A172 (cell line): Measurements from ENCODE around the gene OR5F1. TPM values are rescaled to one million over a fixed set of nuclear protein-coding genes. Genes with fewer than 3 reads are reported as not detected.

Source experiments
- DNase-seq: peaks from one replicate; pipeline ENCODE4 v3.0.0-alpha.2; 2015; ENCODE audit warnings: low spot score
- total RNA-seq: library from RNA; depleted of rRNA; stranded (reverse); fragments of >200 nt; shearing (Covaris generic); gene quantifications from 2 replicates; pipeline ENCODE4 v1.2.3, GENCODE V29; 2014; rRNA removed

OR5F1 gene
- not detected in 2 replicates for total RNA-seq

- DNase-seq: no peak
These were observed at the start of gene OR5F1 for GRCh38 chr11:55994525-55994924. Gene OR5F1, minus strand, starts transcription at chr11:55994625. Its CDS starts 0 bp downstream, at chr11:55994625.

DNA sequence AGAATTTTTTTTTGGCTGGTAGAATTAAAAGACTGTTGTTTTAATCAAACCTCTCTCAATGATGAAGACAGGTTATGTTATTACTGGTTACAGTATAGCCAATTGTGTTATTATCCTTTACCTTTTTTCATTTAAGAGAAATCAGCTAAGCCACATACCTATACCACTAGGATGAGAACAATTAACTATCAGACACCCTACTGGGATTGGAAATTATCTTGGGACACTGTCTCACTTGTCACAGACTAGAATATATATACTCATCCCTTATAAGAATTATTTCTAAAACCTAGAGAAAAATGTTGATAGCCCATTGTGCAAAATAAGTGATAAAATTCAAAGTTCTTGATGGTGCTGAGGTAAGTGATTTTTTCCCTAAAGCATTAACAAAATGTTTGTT is 32.9 kb upstream of the OR5F1 start, which contains the start of gene OR5AS1:
Gene OR5AS1, plus strand, starts transcription at position 301 of the 400 bp plus-strand sequence. CDS start 2,765 bp downstream, outside the sequence.
- DNase-seq: no peak

- no peak for DNase-seq
These were observed 19.4 kb upstream of the OR5F1 start for GRCh38 chr11:56013805-56014204.

DNA sequence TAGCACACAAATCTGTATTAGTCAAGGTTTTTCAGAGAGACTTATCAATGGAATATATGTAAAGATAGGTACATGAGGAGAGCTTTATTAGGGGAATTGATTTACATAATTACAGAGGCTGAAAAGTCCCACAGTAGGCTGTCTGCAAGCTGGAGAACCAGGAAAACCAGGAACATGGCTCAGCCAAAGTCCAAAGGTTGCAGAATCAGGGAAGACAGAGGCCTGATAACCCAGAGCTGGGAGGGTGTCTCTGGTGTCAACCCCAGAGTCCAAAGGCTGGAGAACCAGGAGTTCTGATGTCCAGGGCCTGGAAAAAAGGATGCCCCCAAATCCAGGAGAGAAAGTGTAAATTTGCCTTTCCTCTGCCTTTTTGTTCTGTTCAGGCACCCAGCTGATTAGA is 16.3 kb upstream of the OR5F1 start:
- DNase-seq: no peak

DNA sequence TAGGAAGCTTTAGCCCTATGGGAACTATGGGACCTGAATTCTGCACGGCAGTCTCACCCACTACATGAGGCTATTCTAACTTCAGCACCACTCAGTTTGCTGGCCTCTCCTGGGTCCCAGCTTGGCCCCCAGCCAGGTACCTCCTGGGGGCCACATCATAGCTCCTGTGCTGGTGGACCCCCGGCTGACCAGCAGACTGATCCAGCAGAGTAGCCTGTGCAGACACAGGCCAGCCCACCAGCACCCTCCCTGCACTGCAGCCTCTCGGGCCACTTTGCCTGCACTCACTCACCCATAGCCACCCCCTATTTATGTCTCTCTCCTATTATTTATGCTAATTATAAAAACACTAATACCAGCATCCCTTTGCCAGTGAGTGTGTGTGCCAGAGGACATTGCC is 23.5 kb downstream of the OR5F1 start:
- DNase-seq: no peak

DNA sequence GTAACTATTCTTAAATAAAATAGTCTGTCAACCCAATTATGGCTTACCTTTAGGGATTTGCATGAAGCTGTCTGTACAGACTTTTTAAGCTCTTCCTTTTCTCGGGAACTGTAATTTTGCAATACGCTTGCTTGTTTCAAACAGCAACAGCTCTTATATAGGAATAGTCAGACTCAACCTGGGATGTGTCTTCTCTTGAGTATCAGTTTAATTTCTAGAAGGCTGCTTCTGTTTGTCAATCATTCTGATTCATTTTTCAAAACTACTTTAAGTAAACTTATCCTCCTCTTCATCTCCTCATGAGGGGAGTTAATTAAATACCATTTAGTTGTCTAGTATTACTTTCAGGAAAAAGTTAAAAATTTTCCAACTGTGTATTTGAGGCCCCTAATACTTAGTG is 24.6 kb downstream of the OR5F1 start, which contains the start of gene OR10AG1:
Gene OR10AG1, minus strand, starts transcription at position 101 of the 400 bp plus-strand sequence. Its CDS starts 38 bp downstream, at position 63.
- no peak for DNase-seq

- no peak for DNase-seq
These were observed 26.5 kb downstream of the OR5F1 start for GRCh38 chr11:55967914-55968313.

GRCh38 chr11:55966391-55966790 is 28.0 kb downstream of the OR5F1 start:
- no peak for DNase-seq

- no peak for DNase-seq
These were observed 37.9 kb downstream of the OR5F1 start for GRCh38 chr11:55956521-55956920.

- no peak for DNase-seq
These were observed 45.1 kb downstream of the OR5F1 start for GRCh38 chr11:55949330-55949729.

Other genes starting within 250 kb of the OR5F1 start
- not detected in 2 replicates for gene OR5D13, start 221.2 kb downstream of the OR5F1 start, total RNA-seq
- gene OR5D14, start 199.1 kb downstream of the OR5F1 start, total RNA-seq: not detected in 2 replicates
- gene OR5L1, start 183.3 kb downstream of the OR5F1 start, total RNA-seq: not detected in 2 replicates
- not detected in 2 replicates for gene OR5D18, start 175.0 kb downstream of the OR5F1 start, total RNA-seq
- not detected in 2 replicates for gene OR5L2, start 167.4 kb downstream of the OR5F1 start, total RNA-seq
- not detected in 2 replicates for gene OR5D16, start 155.9 kb downstream of the OR5F1 start, total RNA-seq
- gene TRIM51, start 111.3 kb downstream of the OR5F1 start, total RNA-seq: not detected in 2 replicates
- not detected in 2 replicates for gene OR5W2, start 80.0 kb downstream of the OR5F1 start, total RNA-seq
- gene OR5I1, start 58.2 kb downstream of the OR5F1 start, total RNA-seq: not detected in 2 replicates
- gene OR10AG1, start 24.7 kb downstream of the OR5F1 start, total RNA-seq: not detected in 2 replicates
- not detected in 2 replicates for gene OR5AS1, start 33.0 kb upstream of the OR5F1 start, total RNA-seq
- not detected in 2 replicates for gene OR8I2, start 98.7 kb upstream of the OR5F1 start, total RNA-seq
- gene OR8H2, start 109.1 kb upstream of the OR5F1 start, total RNA-seq: not detected in 2 replicates
- gene OR8H3, start 127.7 kb upstream of the OR5F1 start, total RNA-seq: not detected in 2 replicates
- not detected in 2 replicates for gene OR8J3, start 145.6 kb upstream of the OR5F1 start, total RNA-seq
- not detected in 2 replicates for gene OR8K5, start 165.7 kb upstream of the OR5F1 start, total RNA-seq
- not detected in 2 replicates for gene OR5J2, start 182.0 kb upstream of the OR5F1 start, total RNA-seq
- gene OR5T2, start 239.6 kb upstream of the OR5F1 start, total RNA-seq: not detected in 2 replicates